Colonic mucosa (tissue), 4 donors: Measurements from ENCODE around the gene CD163L1. TPM values are rescaled to one million over a fixed set of nuclear protein-coding genes. Genes with fewer than 3 reads are reported as not detected.

ENCODE experiments used
- DNase-seq: peaks from one replicate; pipeline ENCODE4 v3.0.0-alpha.2; 2020
- H3K27ac ChIP-seq: fragments of 200-600 bp; one replicate; pipeline ENCODE4 v1.8.0; 2021
- H3K27me3 ChIP-seq: fragments of 200-600 bp; one replicate; pipeline ENCODE4 v1.8.0; 2021
- H3K36me3 ChIP-seq: fragments of 200-600 bp; one replicate; pipeline ENCODE4 v1.8.0; 2021
- H3K4me1 ChIP-seq: fragments of 200-600 bp; one replicate; pipeline ENCODE4 v1.8.0; 2021; ENCODE audit warnings: mild to moderate bottlenecking
- H3K4me3 ChIP-seq: fragments of 200-600 bp; one replicate; pipeline ENCODE4 v1.8.0; 2021
- H3K9ac ChIP-seq, 2 donors: one replicate each; pipeline ENCODE4 v1.7.0; 2013; ENCODE audit warnings: control low read depth in 2 of 2, low read depth in 2 of 2, low read length in 2 of 2
- H3K9me3 ChIP-seq: fragments of 200-600 bp; one replicate; pipeline ENCODE4 v1.8.0; 2021
- CTCF ChIP-seq: fragments of 200-600 bp; IDR thresholded peaks from one replicate; pipeline ENCODE4 v1.8.0; 2022; ENCODE audit warnings: antibody characterized with exemption, mild to moderate bottlenecking
- intact Hi-C: fragments of 100-400 bp; cut with DNase I; formaldehyde crosslinking; loops from one replicate; pipeline ENCODE4 v1.14.1; 2022
- total RNA-seq, 2 donors: library from RNA; stranded (reverse); fragmentation: NEBNext Ultra II Directional in 1 of 2; extraction: Animal tissue kit (Norgen Biotek cat#: 25700) in 1 of 2; gene quantifications; one replicate each; pipeline ENCODE4 v1.2.1, GENCODE V29; 2021
- donor health status: healthy.
- donor health status: DM: no; HTN: no; CAD: no.
- donor health status: DM: no; HTN: no; CAD: no.

CD163L1 gene
- total RNA-seq, 2 donors from 2014 or later = 4.2 to 7.6 TPM

- Histone ChIP-seq H3K27ac (no peak overlapping the region), H3K36me3 (no peaks in the 10 kb centered on the region), H3K27me3 (no peaks in the 10 kb centered on the region), H3K9me3 (no peaks in the 10 kb centered on the region), H3K9ac (no peak overlapping the region), H3K4me3 (no peak overlapping the region), H3K4me1 (no peaks in the 10 kb centered on the region)
- intact Hi-C loops = no loop called here
- no peak for TF ChIP-seq CTCF
- DNase-seq = no peak
Observed at GRCh38 chr12:7434670-7435069, 9.3 kb downstream of the CD163L1 start.

- Histone ChIP-seq H3K4me3 (no peak overlapping the region), H3K9ac (no peak overlapping the region), H3K9me3 (no peaks in the 10 kb centered on the region), H3K27ac (no peak overlapping the region), H3K27me3 (no peaks in the 10 kb centered on the region), H3K4me1 (no peaks in the 10 kb centered on the region), H3K36me3 (no peaks in the 10 kb centered on the region)
- intact Hi-C loops = no loop called here
- DNase-seq = no peak
- no peak for TF ChIP-seq CTCF
Observed at GRCh38 chr12:7433276-7433822, 10.6 kb downstream of the CD163L1 start.

GRCh38 chr12:7431993-7432685 lies 11.8 kb downstream of the CD163L1 start:
- no peak for DNase-seq
- intact Hi-C loops = no loop called here
- no peaks in the 10 kb centered on the region for H3K27me3 ChIP-seq
- no peak overlapping the region for H3K9ac ChIP-seq
- no peak overlapping the region for H3K4me3 ChIP-seq
- no peaks in the 10 kb centered on the region for H3K9me3 ChIP-seq
- H3K4me1 ChIP-seq = no peaks in the 10 kb centered on the region
- no peak overlapping the region for H3K27ac ChIP-seq
- TF ChIP-seq CTCF = no peak
- no peaks in the 10 kb centered on the region for H3K36me3 ChIP-seq

GRCh38 chr12:7411343-7411742 lies 32.6 kb downstream of the CD163L1 start:
- DNase-seq = no peak
- no peaks in the 10 kb centered on the region for H3K9me3 ChIP-seq

GRCh38 chr12:7404275-7404674 lies 39.7 kb downstream of the CD163L1 start:
- intact Hi-C loops = no loop called here
- Histone ChIP-seq H3K9me3 (no peaks in the 10 kb centered on the region), H3K36me3 (no peaks in the 10 kb centered on the region)

More at GRCh38 chr12:7411343-7411742, 32.6 kb downstream of the CD163L1 start:
- Histone ChIP-seq H3K27ac (no peak overlapping the region), H3K27me3 (no peaks in the 10 kb centered on the region), H3K4me3 (no peak overlapping the region), H3K4me1 (no peaks in the 10 kb centered on the region), H3K9ac (no peak overlapping the region), H3K36me3 (no peaks in the 10 kb centered on the region)
- no peak for TF ChIP-seq CTCF
- intact Hi-C loops = no loop called here

More at GRCh38 chr12:7404275-7404674, 39.7 kb downstream of the CD163L1 start:
- DNase-seq = no peak
- H3K27me3 ChIP-seq = no peaks in the 10 kb centered on the region
- no peak overlapping the region for H3K4me3 ChIP-seq
- H3K27ac ChIP-seq = no peak overlapping the region
- no peaks in the 10 kb centered on the region for H3K4me1 ChIP-seq
- no peak for TF ChIP-seq CTCF
- H3K9ac ChIP-seq = no peak overlapping the region
